ENCODE results near the gene TRAPPC8.

The TRAPPC8 gene

DNA sequence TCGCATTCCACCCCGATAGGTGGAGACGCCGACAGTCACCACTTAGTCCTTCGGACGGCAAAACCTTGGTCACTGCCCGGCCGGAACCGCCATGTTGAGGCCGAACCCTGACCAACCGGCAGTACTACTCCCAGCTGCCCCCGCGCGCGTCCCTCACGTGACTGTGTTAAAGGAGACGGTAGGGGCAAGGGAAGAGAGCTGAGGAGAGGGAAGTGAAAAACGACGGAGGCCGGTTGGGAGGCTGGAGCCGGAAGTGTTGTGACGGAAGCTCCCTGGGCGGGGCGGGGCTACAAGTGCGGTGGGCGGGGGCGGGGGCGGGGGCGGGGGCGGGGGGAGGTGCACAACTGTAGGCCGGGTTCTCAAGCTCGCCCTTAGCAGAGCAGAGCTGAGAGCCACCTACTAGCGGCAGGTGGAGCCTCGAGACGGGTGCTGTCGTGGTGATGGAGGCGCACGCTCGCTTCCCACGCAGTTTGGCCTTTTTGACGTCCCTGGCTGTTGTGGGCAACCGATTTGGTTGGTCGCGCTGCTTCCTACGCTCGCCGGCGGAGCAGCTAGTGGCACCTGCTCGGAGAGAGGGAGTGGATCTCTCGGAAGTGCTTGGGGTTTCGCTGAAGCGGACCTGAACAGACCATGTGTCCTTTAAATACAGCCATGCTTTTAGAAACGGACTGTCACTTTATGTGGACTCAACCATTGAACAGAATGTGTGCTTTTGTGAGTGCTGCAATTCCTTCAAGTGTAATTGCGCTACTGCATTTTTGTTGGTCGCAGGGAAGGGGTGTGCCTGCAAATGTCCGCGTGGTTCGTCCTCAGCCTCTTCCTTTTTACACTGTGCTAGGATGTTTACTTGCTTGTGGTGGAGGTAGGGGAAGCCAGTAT lies at the start of gene TRAPPC8:
Gene TRAPPC8 (minus strand): TSS at position 130 of the 879 bp plus-strand sequence. CDS start 364 bp downstream, outside the sequence.
- Mint-ChIP-seq H3K4me3 (peak within 1 kb of the TSS; percentile 99), H3K9me3 (no peaks in the 10 kb centered on the region), H3K4me1 (peaks cover 50% of the 10 kb centered on the region), H3K36me3 (ENCODE audit: low read depth) (peaks cover 10% of the 10 kb centered on the region), H3K27me3 (no peaks in the 10 kb centered on the region), H3K27ac (peak within 1 kb of the TSS; percentile 99)
- DNase-seq: peak; percentile 93
- ATAC-seq: peak; percentile 85

DNA sequence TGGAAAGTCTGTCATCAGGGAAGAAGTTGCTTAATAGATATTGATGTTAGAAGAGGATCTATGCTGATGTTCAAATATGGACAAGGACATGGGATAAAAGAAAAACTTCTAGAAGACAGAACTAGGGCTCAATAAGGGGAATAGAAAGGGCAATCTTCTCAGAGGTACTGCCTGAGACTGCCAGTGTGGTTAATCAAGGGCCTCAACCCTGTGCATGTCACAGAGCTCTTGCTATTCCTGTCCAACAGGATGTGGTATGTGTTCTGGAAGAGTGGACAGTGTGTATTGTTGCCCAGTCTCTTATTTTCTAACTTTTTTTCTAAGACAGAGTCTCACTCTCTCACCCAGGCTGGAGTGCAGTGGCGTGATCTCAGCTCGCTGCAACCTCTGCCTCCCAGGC lies 47.9 kb upstream of the TRAPPC8 start:
- no peaks in the 10 kb centered on the region for H3K36me3 Mint-ChIP-seq (ENCODE audit: low read depth)
- no peak for ATAC-seq
- no peaks in the 10 kb centered on the region for H3K27me3 Mint-ChIP-seq
- no peaks in the 10 kb centered on the region for H3K9me3 Mint-ChIP-seq
- H3K27ac Mint-ChIP-seq: no peak overlapping the region
- no peak overlapping the region for H3K4me3 Mint-ChIP-seq
- DNase-seq: no peak
- H3K4me1 Mint-ChIP-seq: no peaks in the 10 kb centered on the region

- no peaks in the 10 kb centered on the region for H3K27me3 Mint-ChIP-seq
- peaks cover under 1% of the 10 kb centered on the region for H3K36me3 Mint-ChIP-seq (ENCODE audit: low read depth)
- H3K4me3 Mint-ChIP-seq: no peak overlapping the region
- no peak overlapping the region for H3K27ac Mint-ChIP-seq
- DNase-seq: no peak
- ATAC-seq: no peak
- H3K4me1 Mint-ChIP-seq: no peaks in the 10 kb centered on the region
- H3K9me3 Mint-ChIP-seq: peaks cover 6% of the 10 kb centered on the region
These were observed 41.0 kb upstream of the TRAPPC8 start for GRCh38 chr18:31983976-31984375.

- H3K27ac Mint-ChIP-seq: no peak overlapping the region
- peaks cover 12% of the 10 kb centered on the region for H3K9me3 Mint-ChIP-seq
- H3K4me3 Mint-ChIP-seq: no peak overlapping the region
- ATAC-seq (no peak), DNase-seq (no peak)
- H3K4me1 Mint-ChIP-seq: no peaks in the 10 kb centered on the region
- no peaks in the 10 kb centered on the region for H3K27me3 Mint-ChIP-seq
- H3K36me3 Mint-ChIP-seq (ENCODE audit: low read depth): peaks cover 2% of the 10 kb centered on the region
These were observed 40.1 kb upstream of the TRAPPC8 start for GRCh38 chr18:31983020-31983419.

- no peak overlapping the region for H3K27ac Mint-ChIP-seq
- peaks cover 2% of the 10 kb centered on the region for H3K36me3 Mint-ChIP-seq (ENCODE audit: low read depth)
- H3K27me3 Mint-ChIP-seq: no peaks in the 10 kb centered on the region
- no peak overlapping the region for H3K4me3 Mint-ChIP-seq
- no peaks in the 10 kb centered on the region for H3K4me1 Mint-ChIP-seq
- DNase-seq (no peak), ATAC-seq (no peak)
- H3K9me3 Mint-ChIP-seq: peaks cover 12% of the 10 kb centered on the region
These were observed 37.9 kb upstream of the TRAPPC8 start for GRCh38 chr18:31980863-31981262.

DNA sequence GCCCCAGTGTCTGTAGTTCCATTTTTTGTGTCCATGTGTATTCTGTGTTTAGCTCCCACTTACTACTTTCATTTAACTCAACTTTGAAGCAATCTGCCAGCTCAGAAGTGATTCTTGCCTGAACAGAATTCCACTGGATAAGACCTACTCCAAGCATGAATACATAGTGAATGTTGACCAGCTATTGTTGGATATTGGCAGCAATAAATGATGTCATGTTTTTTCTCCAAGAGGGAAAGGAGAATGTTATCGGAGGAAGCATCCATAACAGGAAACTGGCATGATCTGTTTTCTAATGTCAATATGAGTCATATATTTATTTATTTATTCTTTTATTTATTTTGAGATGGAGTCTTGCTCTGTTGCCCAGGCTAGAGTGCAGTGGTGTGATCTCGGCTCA lies 36.8 kb upstream of the TRAPPC8 start:
- Mint-ChIP-seq H3K27me3 (no peaks in the 10 kb centered on the region), H3K36me3 (ENCODE audit: low read depth) (peaks cover 2% of the 10 kb centered on the region), H3K27ac (no peak overlapping the region), H3K4me3 (no peak overlapping the region), H3K9me3 (peaks cover 19% of the 10 kb centered on the region), H3K4me1 (no peaks in the 10 kb centered on the region)
- DNase-seq: no peak
- no peak for ATAC-seq

DNA sequence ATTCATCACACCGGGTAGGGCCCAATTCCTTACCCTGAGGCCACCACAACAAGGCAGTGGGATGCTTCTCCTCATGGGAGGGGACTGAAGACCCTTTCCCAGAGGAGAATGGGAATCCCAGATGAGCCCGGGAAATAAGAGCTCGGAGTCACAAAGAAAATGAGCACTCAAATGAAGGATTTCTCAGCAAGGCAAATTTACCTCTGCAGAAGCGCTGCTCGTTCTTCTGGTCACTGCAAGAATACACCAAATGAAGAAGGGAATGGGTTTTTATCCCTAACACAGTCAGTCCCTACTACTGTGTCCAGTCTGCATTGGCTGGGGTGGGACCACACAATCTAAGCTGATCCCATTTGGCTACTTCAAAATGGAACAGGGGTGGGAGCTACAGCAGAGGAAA lies 35.7 kb upstream of the TRAPPC8 start:
- no peaks in the 10 kb centered on the region for H3K27me3 Mint-ChIP-seq
- H3K36me3 Mint-ChIP-seq (ENCODE audit: low read depth): peaks cover 9% of the 10 kb centered on the region
- H3K27ac Mint-ChIP-seq: no peak overlapping the region
- no peak overlapping the region for H3K4me3 Mint-ChIP-seq
- DNase-seq: no peak
- no peaks in the 10 kb centered on the region for H3K4me1 Mint-ChIP-seq
- ATAC-seq: no peak
- H3K9me3 Mint-ChIP-seq: peaks cover 30% of the 10 kb centered on the region

DNA sequence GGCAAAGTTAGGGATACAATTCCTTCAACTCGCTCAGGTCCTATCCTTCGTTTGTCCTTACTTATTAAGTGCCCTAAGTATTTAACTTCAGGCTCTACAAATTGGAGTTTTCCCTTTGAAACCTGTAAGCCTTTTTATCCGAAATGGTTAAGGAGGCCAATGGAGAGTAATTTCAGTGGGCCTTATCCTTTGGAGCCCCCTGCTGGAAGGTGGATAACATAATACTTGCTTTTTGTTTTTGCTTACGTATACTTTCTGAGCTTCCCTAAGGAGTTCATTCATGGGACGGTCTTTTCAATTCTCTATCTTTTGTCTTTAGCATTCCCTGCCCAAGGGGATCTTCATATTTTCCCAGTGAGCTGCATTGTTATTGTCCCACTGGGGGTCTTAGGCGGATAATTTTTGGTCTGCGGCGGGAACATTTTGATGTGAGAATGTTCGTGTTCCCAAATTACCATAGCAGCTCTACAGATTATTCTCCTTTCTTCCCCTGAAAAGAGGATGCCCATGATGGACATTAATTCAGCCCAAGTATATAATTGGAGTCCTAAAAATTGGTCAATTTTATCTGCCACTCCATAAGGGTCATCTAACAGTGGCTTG lies 34.4 kb upstream of the TRAPPC8 start:
- DNase-seq: peak; percentile 29
- Mint-ChIP-seq H3K4me3 (no peak overlapping the region), H3K9me3 (peaks cover 30% of the 10 kb centered on the region), H3K36me3 (ENCODE audit: low read depth) (peaks cover 9% of the 10 kb centered on the region), H3K4me1 (no peaks in the 10 kb centered on the region), H3K27ac (no peak overlapping the region), H3K27me3 (no peaks in the 10 kb centered on the region)
- no peak for ATAC-seq

DNA sequence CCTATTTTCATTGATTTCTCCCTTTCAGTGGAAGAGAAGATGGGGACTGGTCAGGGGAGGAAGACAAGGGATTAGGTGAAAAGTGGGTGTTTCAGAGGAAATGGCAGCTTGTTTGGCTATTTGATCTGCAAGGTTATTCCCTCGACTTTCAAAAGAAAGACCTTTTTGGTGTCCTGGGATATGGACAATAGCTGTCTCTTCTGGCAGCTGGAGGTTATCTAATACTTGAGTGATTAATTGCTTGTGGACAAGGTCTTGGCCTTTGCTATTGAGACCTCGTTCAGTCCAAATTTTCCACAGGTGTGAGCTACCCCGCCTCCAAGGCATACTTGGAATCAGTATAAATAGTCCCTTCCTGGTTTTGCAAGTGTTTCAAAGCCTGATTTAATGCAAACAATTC lies 33.3 kb upstream of the TRAPPC8 start:
- H3K36me3 Mint-ChIP-seq (ENCODE audit: low read depth): peaks cover 9% of the 10 kb centered on the region
- ATAC-seq: no peak
- H3K4me3 Mint-ChIP-seq: no peak overlapping the region
- no peak overlapping the region for H3K27ac Mint-ChIP-seq
- DNase-seq: no peak
- no peaks in the 10 kb centered on the region for H3K4me1 Mint-ChIP-seq
- no peaks in the 10 kb centered on the region for H3K27me3 Mint-ChIP-seq
- peaks cover 30% of the 10 kb centered on the region for H3K9me3 Mint-ChIP-seq

- Mint-ChIP-seq H3K27ac (no peak overlapping the region), H3K36me3 (ENCODE audit: low read depth) (peaks cover 9% of the 10 kb centered on the region), H3K4me1 (no peaks in the 10 kb centered on the region)
These were observed 31.1 kb upstream of the TRAPPC8 start for GRCh38 chr18:31973929-31974546.

DNA sequence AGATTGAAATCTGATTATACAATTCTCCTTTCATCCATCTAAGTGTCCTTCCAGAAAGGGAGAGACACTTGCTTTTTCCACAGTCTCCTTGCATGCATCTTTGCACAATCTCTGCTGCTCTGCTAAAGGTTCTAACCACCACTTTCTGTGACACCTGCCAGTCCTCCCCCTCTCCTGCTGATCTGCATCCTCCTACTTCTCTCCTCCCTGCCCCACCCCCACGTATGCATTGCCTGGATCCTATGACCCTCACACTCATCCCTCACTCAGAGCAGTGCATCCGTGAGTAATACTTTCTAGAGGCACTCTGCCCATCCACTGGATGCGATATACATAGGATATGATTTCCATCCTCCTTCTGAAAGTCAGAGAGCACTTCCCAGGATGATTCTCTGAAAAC lies 27.7 kb upstream of the TRAPPC8 start:
- Mint-ChIP-seq H3K4me1 (no peaks in the 10 kb centered on the region), H3K36me3 (ENCODE audit: low read depth) (peaks cover 7% of the 10 kb centered on the region), H3K27ac (no peak overlapping the region), H3K9me3 (peaks cover 19% of the 10 kb centered on the region), H3K4me3 (no peak overlapping the region), H3K27me3 (no peaks in the 10 kb centered on the region)
- DNase-seq (no peak), ATAC-seq (no peak)

More at GRCh38 chr18:31973929-31974546, 31.1 kb upstream of the TRAPPC8 start:
- ATAC-seq: no peak
- Mint-ChIP-seq H3K9me3 (peaks cover 25% of the 10 kb centered on the region), H3K4me3 (no peak overlapping the region), H3K27me3 (no peaks in the 10 kb centered on the region)
- no peak for DNase-seq

- no peaks in the 10 kb centered on the region for H3K36me3 Mint-ChIP-seq (ENCODE audit: low read depth)
- no peak overlapping the region for H3K27ac Mint-ChIP-seq
These were observed 22.5 kb upstream of the TRAPPC8 start for GRCh38 chr18:31965316-31965970.

GRCh38 chr18:31957728-31958127 lies 14.8 kb upstream of the TRAPPC8 start:
- Mint-ChIP-seq H3K9me3 (no peaks in the 10 kb centered on the region), H3K27me3 (no peaks in the 10 kb centered on the region), H3K36me3 (ENCODE audit: low read depth) (no peaks in the 10 kb centered on the region), H3K27ac (no peak overlapping the region), H3K4me3 (no peak overlapping the region), H3K4me1 (no peaks in the 10 kb centered on the region)
- DNase-seq (no peak), ATAC-seq (no peak)

More at GRCh38 chr18:31965316-31965970, 22.5 kb upstream of the TRAPPC8 start:
- no peak for ATAC-seq
- Mint-ChIP-seq H3K4me1 (no peaks in the 10 kb centered on the region), H3K9me3 (no peaks in the 10 kb centered on the region), H3K27me3 (no peaks in the 10 kb centered on the region), H3K4me3 (no peak overlapping the region)
- no peak for DNase-seq

GRCh38 chr18:31954349-31954748 lies 11.4 kb upstream of the TRAPPC8 start:
- no peaks in the 10 kb centered on the region for H3K9me3 Mint-ChIP-seq
- H3K27me3 Mint-ChIP-seq: no peaks in the 10 kb centered on the region
- DNase-seq: no peak
- no peak overlapping the region for H3K27ac Mint-ChIP-seq
- no peaks in the 10 kb centered on the region for H3K36me3 Mint-ChIP-seq (ENCODE audit: low read depth)
- no peak overlapping the region for H3K4me3 Mint-ChIP-seq
- ATAC-seq: no peak
- H3K4me1 Mint-ChIP-seq: peaks cover 5% of the 10 kb centered on the region
